Posterior vena cava (tissue), 2 donors: ENCODE data around the gene NAT10. TPM values are rescaled to one million over a fixed set of nuclear protein-coding genes. Genes with fewer than 3 reads are reported as not detected.

ENCODE experiments used
- DNase-seq: peaks from one replicate; pipeline ENCODE4 v3.0.0-alpha.2; 2020; ENCODE audit warnings: low spot score
- intact Hi-C, 2 donors: fragments of 100-400 bp; cut with DNase I; formaldehyde crosslinking; loops; one replicate each; pipeline versions ENCODE4 v1.14.1 to v1.14.2; 2022 to 2023
- total RNA-seq, 2 donors: library from RNA; stranded (reverse); fragmentation: NEBNext Ultra II Directional; extraction: Animal tissue kit (Norgen Biotek cat#: 25700); gene quantifications; one replicate each; pipeline ENCODE4 v1.2.1, GENCODE V29; 2021
- donor health status: DM: yes; HTN: yes; CAD: no.
- donor health status: DM: yes; HTN: yes; CAD: no.

NAT10 gene
- total RNA-seq, 2 donors from 2014 or later = 30.9 to 34.7 TPM

DNA sequence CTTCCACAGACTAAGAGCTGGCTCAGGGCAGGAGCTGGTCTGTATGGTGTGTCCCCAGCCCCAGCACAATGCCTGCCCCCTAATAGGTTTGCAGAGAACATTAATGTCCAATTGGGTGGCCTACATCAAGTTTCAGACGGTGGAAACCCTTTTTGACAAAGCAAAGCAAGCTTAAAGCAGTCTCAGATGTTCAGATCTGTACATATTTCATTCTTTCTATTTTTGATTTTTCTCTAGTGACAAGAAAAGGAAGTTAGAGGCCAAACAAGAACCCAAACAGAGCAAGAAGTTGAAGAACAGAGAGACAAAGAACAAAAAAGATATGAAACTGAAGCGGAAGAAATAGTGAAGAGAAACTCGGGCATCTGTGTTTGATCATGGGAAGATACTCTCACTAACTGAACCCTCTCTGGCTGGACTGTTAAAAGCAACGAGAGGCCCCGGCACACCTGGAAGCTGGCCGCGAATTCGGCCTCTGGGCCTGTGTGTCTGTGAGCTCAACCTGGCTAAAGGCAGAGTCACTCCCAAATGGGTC, 40.5 kb downstream of the NAT10 start:
- intact Hi-C loops = no loop called here
- DNase-seq = peak; percentile 63

- peak; percentile 80 for DNase-seq
- intact Hi-C loops = no loop called here
Measured at GRCh38 chr11:34146411-34146810, 41.0 kb downstream of the NAT10 start.

DNA sequence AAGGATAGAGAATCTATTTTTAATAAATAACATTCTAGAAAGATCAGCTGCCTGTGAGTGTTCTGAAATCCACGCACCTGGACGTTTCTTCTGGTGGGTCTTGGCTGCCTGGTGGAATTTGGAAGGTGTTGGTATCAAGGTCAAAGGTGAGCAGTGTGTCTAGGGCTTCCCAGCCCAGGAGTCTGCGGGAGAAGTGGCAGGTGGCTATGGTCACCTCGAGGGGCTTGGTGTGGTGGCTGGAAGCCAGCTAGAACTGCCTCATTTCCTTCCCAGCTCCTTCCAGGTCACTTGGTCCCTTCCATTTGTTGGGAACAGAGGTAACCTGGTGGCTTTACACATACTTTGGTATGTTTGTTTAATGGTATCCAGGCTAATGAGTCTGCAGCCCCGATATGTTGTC, 41.4 kb downstream of the NAT10 start:
- intact Hi-C loops = no loop called here
- peak; percentile 66 for DNase-seq

DNA sequence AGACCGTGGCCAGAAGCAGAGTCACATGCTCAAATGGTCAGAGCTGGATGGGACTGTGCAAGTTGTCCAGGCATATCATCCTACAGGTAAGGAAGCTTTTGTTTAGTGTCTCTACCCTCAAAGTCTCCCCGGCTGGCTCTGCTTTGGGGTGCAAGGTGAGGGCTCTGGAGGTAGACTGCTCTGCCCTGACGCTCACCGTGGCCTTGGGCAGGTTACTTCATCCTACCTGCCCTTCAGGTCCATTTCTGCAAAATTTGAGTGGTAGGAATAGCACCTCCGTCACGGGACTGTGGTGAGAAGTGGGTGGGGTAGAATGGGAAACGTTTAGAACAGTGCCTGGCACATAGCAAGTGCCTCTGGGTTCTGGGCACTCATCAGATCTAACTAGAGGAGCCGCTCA, 42.2 kb downstream of the NAT10 start:
- intact Hi-C loops = no loop called here
- peak; percentile 15 for DNase-seq

GRCh38 chr11:34148504-34149165, 43.2 kb downstream of the NAT10 start:
- peak; percentile 69 for DNase-seq
- intact Hi-C loops = no loop called here

GRCh38 chr11:34149274-34149673, 43.8 kb downstream of the NAT10 start:
- intact Hi-C loops = no loop called here
- peak; percentile 60 for DNase-seq

- intact Hi-C loops = no loop called here
Measured at GRCh38 chr11:34149786-34150185, 44.4 kb downstream of the NAT10 start.

GRCh38 chr11:34150494-34151151, 45.2 kb downstream of the NAT10 start:
- intact Hi-C loops = no loop called here
- peak; percentile 28 for DNase-seq

More at GRCh38 chr11:34149786-34150185, 44.4 kb downstream of the NAT10 start:
- DNase-seq = peak; percentile 67

DNA sequence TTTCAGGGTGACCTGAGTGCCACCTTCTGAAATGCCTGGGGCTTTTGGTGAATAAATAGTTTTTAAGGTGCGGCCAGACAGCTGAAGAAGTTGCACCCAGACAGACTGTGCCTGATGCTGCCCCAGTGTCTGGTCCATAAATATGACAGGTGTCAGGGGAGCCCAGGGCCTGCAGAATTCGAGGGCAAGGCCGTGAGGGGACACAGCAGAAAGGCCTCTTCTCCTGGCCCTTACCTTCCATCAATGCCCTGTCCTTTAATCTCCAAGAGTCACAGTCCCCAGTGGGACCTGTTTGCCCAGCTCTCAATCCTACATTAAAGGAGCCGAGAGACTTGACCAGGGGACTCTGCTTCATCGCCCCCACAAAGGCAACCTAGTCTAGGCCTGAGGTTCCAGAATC, 45.7 kb downstream of the NAT10 start:
- intact Hi-C loops = no loop called here
- peak; percentile 54 for DNase-seq

GRCh38 chr11:34151916-34152845, 46.8 kb downstream of the NAT10 start:
- intact Hi-C loops = no loop called here
- no peak for DNase-seq

DNA sequence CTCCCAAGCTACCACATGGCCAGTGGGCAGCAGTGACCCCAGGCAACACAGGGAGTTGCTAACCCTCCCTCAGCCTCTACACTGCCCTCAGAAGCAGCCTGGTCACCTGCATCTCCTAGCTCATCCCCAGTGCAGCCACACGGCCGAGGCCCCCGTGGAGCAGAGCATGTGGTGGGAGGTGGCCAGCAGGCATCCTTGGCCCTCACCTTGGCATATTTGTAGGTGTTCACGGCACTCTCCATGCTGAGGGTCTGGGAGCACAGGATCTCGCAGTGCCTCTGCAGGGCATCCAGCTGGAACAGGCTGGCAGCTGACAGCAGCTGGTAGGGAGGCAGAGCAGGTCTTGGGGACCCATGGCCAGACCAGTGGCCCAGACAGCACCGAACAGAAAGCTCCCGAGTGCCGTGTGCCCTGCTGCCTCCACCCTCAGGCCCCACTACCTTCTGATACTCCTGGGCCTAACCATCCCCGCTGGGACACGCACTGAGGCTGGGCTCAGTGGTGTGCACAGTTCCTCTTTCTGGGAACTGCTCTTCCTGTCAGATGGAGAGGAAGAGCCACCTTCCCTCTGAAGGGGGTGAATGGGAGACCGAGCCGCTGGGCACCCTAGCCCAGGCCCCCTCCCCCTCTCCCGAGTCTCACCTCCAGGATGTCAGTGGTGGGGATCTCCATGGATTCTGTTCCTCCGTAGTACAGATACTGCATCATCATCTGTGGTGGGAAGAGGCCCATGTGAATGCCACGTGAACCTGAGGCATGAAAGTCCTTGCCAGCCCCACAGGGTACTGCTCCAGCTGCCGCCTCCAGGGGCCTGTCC, 48.8 kb downstream of the NAT10 start:
- no peak for DNase-seq
- intact Hi-C loops = no loop called here

GRCh38 chr11:34155057-34155756, 49.8 kb downstream of the NAT10 start:
- DNase-seq = no peak
- intact Hi-C loops = no loop called here

- intact Hi-C loops = no loop called here
- DNase-seq = no peak
Measured at GRCh38 chr11:34155757-34156062, 50.3 kb downstream of the NAT10 start.

GRCh38 chr11:34157163-34157562, 51.7 kb downstream of the NAT10 start:
- no peak for DNase-seq
- intact Hi-C loops = no loop called here

GRCh38 chr11:34158661-34159060, 53.2 kb downstream of the NAT10 start:
- no peak for DNase-seq
- intact Hi-C loops = no loop called here

- no peak for DNase-seq
- intact Hi-C loops = no loop called here
Measured at GRCh38 chr11:34160049-34160721, 54.8 kb downstream of the NAT10 start.

- intact Hi-C loops = no loop called here
Measured at GRCh38 chr11:34160791-34161190, 55.4 kb downstream of the NAT10 start.

GRCh38 chr11:34161361-34161760, 55.9 kb downstream of the NAT10 start:
- DNase-seq = no peak
- intact Hi-C loops = no loop called here

More at GRCh38 chr11:34160791-34161190, 55.4 kb downstream of the NAT10 start:
- DNase-seq = no peak
